GM21737 (cell line): ENCODE results near the gene NUP42.
"Not testable (repeated sequence)": the region's sequence is repeated elsewhere in the genome, so short reads cannot be mapped to it uniquely, and the experiment has no call there.

Experiments
- ATAC-seq: cut with Tn5 transposase; IDR thresholded peaks from one replicate; pipeline ENCODE4 v1.9.1; 2021; ENCODE audit warnings: mild to moderate bottlenecking, moderate library complexity; ENCODE audit not compliant: unreplicated experiment

Gene NUP42

GRCh38 chr7:23200331-23200730 is 18.5 kb downstream of the NUP42 start:
- ATAC-seq: no peak

GRCh38 chr7:23204241-23204640 is 22.4 kb downstream of the NUP42 start:
- no peak for ATAC-seq

- no peak for ATAC-seq
Measured at GRCh38 chr7:23205577-23205908, 23.7 kb downstream of the NUP42 start.

- ATAC-seq: no peak
Measured at GRCh38 chr7:23205909-23206767, 24.3 kb downstream of the NUP42 start.

- ATAC-seq: no peak
Measured at GRCh38 chr7:23207021-23207420, 25.2 kb downstream of the NUP42 start.

GRCh38 chr7:23207884-23208283 is 26.0 kb downstream of the NUP42 start:
- ATAC-seq: no peak

GRCh38 chr7:23208316-23208715 is 26.5 kb downstream of the NUP42 start:
- ATAC-seq: no peak

- ATAC-seq: no peak
Measured at GRCh38 chr7:23210506-23210905, 28.7 kb downstream of the NUP42 start.

GRCh38 chr7:23211589-23211988 is 29.7 kb downstream of the NUP42 start:
- no peak for ATAC-seq

- ATAC-seq: no peak
Measured at GRCh38 chr7:23212395-23212794, 30.5 kb downstream of the NUP42 start.

- ATAC-seq: no peak
Measured at GRCh38 chr7:23212841-23213240, 31.0 kb downstream of the NUP42 start.

GRCh38 chr7:23213755-23214154 is 31.9 kb downstream of the NUP42 start:
- ATAC-seq: no peak

GRCh38 chr7:23214423-23214822 is 32.6 kb downstream of the NUP42 start:
- no peak for ATAC-seq

GRCh38 chr7:23214938-23215337 is 33.1 kb downstream of the NUP42 start:
- no peak for ATAC-seq

GRCh38 chr7:23216021-23216420 is 34.2 kb downstream of the NUP42 start:
- ATAC-seq: no peak

GRCh38 chr7:23218196-23218595 is 36.3 kb downstream of the NUP42 start:
- no peak for ATAC-seq

- ATAC-seq: no peak
Measured at GRCh38 chr7:23220690-23221305, 39.0 kb downstream of the NUP42 start.

- no peak for ATAC-seq
Measured at GRCh38 chr7:23222439-23223030, 40.7 kb downstream of the NUP42 start.

- not testable (repeated sequence) for ATAC-seq
Measured at GRCh38 chr7:23224364-23224763, 42.5 kb downstream of the NUP42 start.

GRCh38 chr7:23226844-23227450 is 45.1 kb downstream of the NUP42 start:
- ATAC-seq: no peak

- ATAC-seq: no peak
Measured at GRCh38 chr7:23228412-23228811, 46.6 kb downstream of the NUP42 start.

- no peak for ATAC-seq
Measured at GRCh38 chr7:23230641-23231101, 48.8 kb downstream of the NUP42 start.
